Amniotic stem cell (primary cell): Measurements from ENCODE around the gene OR4C16.

Experiments used
- DNase-seq: peaks from one replicate; lab custom pipeline; 2025; lab: John Stamatoyannopoulos, UW

Gene OR4C16, protein sequence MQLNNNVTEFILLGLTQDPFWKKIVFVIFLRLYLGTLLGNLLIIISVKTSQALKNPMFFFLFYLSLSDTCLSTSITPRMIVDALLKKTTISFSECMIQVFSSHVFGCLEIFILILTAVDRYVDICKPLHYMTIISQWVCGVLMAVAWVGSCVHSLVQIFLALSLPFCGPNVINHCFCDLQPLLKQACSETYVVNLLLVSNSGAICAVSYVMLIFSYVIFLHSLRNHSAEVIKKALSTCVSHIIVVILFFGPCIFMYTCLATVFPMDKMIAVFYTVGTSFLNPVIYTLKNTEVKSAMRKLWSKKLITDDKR

DNA sequence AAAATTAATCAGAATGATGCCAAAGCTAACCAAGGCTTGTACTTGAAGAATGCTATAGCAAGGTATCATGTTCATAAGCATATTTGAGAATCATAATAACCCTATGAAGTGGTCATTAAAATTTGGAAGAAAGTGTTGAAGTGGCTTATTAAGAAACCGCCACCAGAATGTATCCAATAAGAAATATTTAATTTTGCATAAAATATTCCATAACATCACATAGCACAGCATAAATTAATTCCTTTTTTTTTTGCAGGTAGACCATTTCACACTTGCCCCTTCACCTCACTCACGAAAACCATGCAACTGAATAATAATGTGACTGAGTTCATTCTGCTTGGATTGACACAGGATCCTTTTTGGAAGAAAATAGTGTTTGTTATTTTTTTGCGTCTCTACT lies at the start of gene OR4C16:
OR4C16 (plus strand) TSS at position 301 of the 400 bp plus-strand sequence; CDS start at position 301, 0 bp downstream.
- DNase-seq, result no peak

DNA sequence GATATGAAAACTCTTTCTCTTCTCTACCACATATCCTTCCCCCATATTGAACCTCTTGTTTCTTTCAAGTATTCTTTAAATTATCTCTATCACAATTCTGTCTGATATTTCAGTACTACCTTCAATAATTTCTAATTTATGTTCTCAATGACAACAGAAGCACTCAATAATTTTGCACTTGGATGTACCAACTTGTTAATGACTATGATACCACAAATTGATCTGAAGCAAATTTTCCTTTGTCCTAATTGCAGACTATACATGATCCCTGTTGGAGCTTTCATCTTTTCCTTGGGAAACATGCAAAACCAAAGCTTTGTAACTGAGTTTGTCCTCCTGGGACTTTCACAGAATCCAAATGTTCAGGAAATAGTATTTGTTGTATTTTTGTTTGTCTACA lies 17.8 kb upstream of the OR4C16 start, which contains the start of gene OR4C15:
OR4C15 (plus strand) TSS at position 301 of the 400 bp plus-strand sequence; CDS start at position 301, 0 bp downstream.
- no peak for DNase-seq

DNA sequence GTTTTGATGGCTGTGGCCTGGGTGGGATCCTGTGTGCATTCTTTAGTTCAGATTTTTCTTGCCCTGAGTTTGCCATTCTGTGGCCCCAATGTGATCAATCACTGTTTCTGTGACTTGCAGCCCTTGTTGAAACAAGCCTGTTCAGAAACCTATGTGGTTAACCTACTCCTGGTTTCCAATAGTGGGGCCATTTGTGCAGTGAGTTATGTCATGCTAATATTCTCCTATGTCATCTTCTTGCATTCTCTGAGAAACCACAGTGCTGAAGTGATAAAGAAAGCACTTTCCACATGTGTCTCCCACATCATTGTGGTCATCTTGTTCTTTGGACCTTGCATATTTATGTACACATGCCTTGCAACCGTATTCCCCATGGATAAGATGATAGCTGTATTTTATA lies 620 bp downstream of the OR4C16 start:
- no peak for DNase-seq

DNA sequence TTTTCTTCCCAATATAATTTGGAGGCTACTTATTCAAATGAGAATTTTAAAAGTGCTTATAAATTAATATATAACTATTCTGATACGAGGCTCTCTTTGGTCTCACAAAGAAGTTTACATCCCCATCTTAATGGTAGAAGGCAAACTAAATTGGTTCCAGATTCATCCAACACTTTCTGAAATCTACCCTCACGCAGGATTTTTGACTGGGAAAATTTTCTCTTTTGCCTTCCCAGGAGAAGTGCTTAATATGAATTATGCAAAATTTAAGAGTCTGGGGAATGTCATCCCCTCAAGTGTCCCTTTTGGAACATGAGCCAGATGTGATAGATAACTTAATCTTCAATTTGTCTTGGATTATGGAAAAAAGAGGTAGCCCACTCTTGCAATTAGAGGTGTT lies 35.6 kb downstream of the OR4C16 start, which contains the start of gene OR4C11:
OR4C11 (minus strand) TSS at position 101 of the 400 bp plus-strand sequence. CDS start 3,272 bp downstream, outside the sequence.
- DNase-seq, result no peak
